ENCODE data around the gene FARP1.

The FARP1 gene

DNA sequence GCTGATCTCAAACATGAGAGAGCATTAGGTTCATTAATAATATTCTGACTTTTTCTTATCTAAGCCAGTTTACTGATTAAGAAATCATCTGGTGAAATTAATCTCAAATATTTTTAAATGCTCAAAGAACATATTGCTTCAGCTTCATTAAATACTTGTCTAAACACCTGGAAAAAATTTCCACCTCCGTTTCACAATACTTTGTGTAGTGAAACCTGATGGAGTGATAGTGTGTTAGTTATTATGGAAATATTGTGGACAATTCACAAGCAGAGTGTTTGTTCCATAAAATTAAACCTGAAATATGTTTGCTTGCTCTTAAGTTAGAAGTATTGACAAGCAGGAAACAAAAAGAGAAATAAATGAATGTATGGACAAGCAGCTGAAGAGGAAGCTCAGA lies 91.5 kb downstream of the FARP1 start:
- DNase-seq: no peak

GRCh38 chr13:98236197-98236596 lies 93.3 kb downstream of the FARP1 start:
- DNase-seq: no peak

- DNase-seq: no peak
Measured at GRCh38 chr13:98237331-98237730, 94.4 kb downstream of the FARP1 start.

GRCh38 chr13:98239162-98240076 lies 96.5 kb downstream of the FARP1 start:
- no peak for DNase-seq

DNA sequence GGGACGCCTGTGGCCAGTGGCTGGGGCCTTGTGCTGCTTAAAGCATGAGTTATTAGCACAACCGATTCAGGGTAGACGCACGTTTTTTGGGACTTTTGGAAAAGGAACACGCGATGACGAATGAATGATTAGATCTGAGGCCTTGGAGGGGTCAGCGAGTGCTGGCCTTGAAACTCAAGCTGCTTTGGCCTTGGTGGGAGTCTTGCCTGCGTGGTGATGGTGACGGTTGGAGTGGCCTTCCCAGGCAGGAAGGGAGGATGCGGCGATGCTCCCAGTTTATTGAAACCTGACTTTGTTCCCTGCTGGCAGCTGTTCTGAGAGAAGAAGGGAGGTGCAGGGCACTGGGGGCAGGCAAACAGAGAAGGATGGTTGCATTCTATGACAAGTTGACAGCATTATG lies 97.2 kb downstream of the FARP1 start:
- DNase-seq: no peak

DNA sequence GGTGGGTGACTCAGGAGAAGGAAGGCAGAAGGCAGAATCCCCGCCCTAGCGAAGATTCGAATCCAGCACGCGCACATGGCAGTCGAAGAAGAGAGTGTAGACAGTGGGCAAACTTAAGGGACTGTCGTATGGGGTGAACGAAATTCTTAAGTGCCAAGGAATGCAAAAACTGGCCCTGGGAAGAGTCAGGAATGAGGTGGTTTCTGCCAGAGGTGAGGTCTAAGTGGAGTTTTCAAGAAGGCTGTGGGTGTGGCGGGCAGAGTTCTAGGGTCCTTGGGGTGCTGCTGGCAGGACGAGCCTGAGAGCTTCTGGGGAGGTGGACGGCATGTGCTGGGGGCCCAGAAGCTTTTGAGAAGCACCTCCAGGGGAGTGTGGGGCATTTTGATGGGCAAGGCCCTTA lies 98.1 kb downstream of the FARP1 start:
- DNase-seq: no peak

- no peak for DNase-seq
Measured at GRCh38 chr13:98241976-98242375, 99.1 kb downstream of the FARP1 start.

DNA sequence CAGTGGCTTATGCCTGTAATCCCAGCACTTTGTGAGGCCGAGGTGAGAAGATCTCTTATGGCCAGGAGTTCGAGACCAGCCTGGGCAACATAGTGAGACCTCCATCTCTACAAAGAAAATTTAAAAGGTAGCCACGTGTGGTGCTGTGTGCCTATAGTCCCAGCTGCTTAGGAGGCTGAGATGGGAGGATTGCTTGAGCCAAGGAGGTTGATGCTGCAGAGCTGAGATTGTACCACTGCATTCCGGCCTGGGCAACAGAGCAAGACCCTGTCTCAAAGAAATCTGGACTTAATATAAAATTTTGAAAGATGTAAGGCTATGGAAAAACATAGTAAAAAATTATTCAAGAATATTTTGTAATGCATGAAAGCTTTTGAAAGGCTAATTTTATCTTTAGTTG lies 99.5 kb downstream of the FARP1 start:
- DNase-seq: no peak

GRCh38 chr13:98243929-98244272 lies 101.0 kb downstream of the FARP1 start:
- DNase-seq: no peak

GRCh38 chr13:98246538-98247172 lies 103.8 kb downstream of the FARP1 start:
- DNase-seq: no peak

- DNase-seq: no peak
Measured at GRCh38 chr13:98251708-98252107, 108.8 kb downstream of the FARP1 start.

DNA sequence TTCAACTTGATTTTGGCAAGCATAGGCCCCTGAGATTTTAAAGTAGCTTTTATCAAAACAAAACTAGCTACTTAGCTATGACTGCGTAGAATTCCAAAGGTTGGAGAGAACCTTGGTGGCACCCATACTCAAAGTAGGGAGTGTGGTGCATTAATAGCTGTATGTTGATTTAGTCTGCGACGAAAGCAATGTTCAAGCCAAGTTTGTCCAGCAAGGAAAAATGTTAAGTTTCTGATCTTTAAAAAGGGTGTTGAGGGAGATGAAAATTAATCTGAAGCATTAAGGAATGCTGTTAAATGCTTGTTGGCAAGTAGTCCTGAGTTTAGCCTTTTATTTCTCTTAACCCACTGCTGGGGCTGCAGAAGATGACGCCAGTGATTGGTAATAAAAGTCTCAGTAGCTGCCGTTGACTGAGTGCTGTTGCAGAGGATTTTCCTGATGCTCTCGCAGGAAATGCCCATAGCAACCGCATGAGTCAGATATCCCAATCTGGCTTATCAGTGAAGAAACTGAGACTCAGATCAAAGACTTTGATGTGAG lies 110.1 kb downstream of the FARP1 start:
- peak; percentile 19 for DNase-seq

DNA sequence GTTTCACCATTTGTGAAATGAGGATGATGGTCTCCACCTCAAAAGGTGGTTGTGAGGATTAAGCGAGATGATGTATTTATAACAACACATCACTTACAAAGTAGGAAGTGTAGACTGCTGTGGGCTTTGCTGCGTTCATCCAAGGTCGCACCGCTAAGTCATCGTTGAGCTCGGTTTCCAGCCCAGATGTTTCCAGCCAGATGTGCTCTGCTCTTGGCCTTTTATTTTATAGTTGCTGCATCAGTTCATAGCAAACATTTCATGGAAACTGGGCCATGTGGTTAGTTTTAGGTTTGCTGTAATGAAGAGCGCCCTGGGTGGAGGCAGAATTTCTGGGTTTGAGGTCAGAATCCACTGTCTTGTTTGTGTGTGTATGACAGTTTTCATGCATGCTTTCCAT lies 110.6 kb downstream of the FARP1 start:
- no peak for DNase-seq

GRCh38 chr13:98254513-98254912 lies 111.6 kb downstream of the FARP1 start:
- no peak for DNase-seq

DNA sequence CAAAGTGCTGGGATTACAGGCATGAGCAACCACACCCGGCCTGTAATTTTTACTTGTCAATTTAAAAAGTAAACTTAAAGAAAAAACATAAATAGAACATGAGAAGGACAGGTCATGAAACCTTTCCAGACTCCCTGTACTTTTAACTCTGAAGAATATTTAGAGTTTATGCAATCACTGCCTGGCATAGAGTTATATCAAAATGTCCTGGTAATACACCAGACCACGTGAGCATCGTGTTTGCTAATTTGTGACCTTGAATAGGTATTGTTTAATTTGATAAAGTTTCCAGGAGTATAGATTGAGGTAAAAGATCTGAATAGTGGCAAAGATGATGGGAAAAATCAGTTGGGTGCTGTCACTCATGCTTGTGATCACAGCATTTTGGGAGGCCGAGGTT lies 115.3 kb downstream of the FARP1 start:
- no peak for DNase-seq

- DNase-seq: no peak
Measured at GRCh38 chr13:98260357-98261164, 117.7 kb downstream of the FARP1 start.

DNA sequence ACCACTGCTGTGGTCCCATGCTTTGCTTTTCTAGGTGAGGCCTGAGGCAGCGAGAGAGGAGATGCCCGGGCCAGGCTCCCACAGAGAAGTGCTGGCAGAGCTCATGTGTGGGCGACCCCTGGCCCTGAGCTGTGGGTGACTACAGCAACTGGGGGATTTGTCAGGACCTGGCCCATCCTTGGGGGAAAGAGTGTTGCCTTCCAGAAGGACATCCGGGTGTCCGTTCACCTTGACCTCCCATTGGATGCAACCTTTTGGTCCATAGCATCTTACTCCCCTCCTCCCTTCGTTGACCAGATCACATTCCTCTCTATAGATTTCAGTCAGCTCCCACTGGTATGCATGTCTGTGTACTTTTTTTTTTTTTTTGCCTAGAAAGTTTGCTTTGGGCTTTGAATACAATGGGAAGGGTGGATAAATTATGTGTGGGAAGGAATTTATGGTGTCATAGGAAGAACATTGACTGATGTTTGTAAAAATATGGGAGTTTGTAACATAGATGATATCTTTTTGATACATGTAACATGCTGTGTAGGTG lies 118.3 kb downstream of the FARP1 start:
- no peak for DNase-seq

DNA sequence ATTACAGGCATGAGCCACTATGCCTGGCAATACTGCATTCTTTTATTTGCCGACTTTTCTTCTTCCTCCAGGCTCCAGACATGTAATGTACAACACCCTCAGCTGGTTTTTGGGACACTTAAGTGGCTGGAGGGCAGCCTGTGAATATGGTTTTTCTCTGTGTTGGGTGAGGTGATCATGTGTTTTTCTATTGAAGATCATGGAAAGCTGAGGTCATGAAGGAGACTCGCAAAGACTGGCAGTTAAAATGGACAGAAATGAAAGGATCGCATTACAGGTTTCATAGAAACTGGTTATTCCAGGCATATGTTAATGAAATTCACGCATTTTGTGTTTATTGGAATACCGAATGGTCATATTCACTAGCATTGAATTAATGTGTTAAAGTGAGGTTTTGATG lies 119.4 kb downstream of the FARP1 start:
- no peak for DNase-seq

DNA sequence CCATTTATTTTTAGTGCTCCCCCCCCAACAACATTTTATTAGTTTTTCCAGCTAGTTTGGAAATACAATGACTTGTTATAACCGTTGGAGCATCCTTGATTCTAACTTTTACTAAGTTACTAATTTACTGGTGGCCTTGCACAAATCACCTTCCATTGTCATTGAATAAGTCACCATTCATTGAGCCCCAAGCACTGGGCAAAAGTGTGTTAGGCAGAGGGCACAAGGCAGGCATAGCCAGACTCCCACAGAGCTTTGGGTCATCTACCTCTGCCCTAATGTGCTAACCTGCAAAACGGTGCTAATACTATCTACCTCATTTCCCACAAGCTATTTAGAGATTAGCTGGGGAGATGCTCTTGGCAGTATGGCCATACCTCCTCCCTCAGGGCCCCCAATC lies 120.9 kb downstream of the FARP1 start:
- no peak for DNase-seq

DNA sequence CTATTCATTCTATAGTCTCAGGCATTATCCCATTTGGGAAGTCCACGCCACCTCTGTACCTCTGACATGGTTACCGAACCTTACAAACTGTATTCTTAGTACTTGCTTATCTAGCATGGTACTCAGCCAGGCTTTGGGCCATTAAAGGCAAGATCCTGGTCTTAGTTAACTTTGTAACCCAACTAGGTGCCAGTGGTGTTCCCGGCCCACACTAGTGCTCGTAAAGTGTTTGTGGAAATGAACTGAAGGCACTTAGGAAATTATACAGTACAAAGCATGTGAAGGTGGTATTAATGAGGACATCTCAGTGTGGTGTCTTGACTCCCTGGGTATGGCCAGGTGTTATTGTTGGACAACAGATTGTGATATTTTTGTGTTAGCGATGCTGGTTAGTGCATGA lies 122.0 kb downstream of the FARP1 start:
- DNase-seq: no peak

DNA sequence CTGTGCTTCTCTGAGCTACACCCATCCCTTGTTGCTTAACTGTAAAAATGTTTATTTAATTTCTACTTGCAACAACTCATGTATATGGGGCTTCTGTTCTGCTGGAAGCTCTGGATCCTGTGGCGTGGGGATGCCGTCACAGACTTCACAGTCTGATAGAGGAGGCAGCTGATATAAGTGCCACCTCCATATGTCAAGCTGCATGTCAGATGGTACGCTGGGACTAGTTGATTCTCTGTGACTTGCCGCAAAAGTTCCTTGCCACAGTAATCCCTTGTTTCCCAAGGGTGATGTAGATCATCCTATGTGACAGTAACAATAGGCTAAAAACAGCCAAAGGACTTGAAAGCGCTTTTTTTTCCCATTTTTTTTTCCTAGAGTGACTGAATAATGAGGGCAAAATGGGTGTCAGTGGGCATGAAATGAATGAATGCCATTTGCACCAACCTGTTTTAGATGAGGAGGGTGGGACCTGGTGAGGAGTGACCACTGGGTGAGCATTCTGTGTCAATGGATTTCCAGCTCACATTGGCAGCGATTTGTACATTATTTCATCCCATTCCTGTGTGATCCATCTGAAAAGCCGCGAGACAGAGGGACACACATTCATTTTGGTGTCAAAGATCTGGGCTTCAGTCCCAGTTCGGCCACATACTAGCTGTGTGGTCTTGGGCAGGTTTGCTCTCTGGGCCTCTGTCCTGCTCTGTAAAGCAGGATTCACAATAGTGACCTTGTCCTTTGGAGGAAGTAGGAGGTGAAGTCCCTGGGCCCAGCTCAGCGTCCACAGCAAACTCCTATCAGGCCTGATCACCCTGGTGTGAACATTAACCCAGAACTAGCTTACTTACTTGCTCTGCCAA lies 123.0 kb downstream of the FARP1 start:
- no peak for DNase-seq
